Fibroblast of lung (primary cell): Measurements from ENCODE around the gene CCNA1. TPM values are rescaled to one million over a fixed set of nuclear protein-coding genes. Genes with fewer than 3 reads are reported as not detected.

Experiments
- DNase-seq, 2 donors: peaks; one replicate each; pipeline versions ENCODE4 v3.0.0 to v3.0.0-alpha.2; 2010; ENCODE audit warnings: low read depth in 2 of 2
- H2AFZ ChIP-seq: 2 replicates; pipeline ENCODE4 v1.5.1; 2012; ENCODE audit warnings: low read length, control low read depth, inconsistent platforms
- H3K27ac ChIP-seq: 2 replicates; pipeline ENCODE4 v1.5.1; 2011; ENCODE audit warnings: low read length, control low read depth; ENCODE audit not compliant: insufficient read depth
- H3K27me3 ChIP-seq: 2 replicates; pipeline ENCODE4 v1.5.1; 2011; ENCODE audit warnings: mild to moderate bottlenecking, low read length; ENCODE audit not compliant: control insufficient read depth, insufficient read depth
- H3K36me3 ChIP-seq: 2 replicates; pipeline ENCODE4 v1.5.1; 2011; ENCODE audit warnings: low read length; ENCODE audit not compliant: control insufficient read depth, insufficient read depth
- H3K4me1 ChIP-seq: 2 replicates; pipeline ENCODE4 v1.5.1; 2011; ENCODE audit warnings: low read length; ENCODE audit not compliant: control insufficient read depth, insufficient read depth; ENCODE audit errors: extremely low read depth
- H3K4me2 ChIP-seq: 2 replicates; pipeline ENCODE4 v1.5.1; 2011; ENCODE audit warnings: low read length, control low read depth; ENCODE audit not compliant: insufficient read depth; ENCODE audit errors: extremely low read depth
- H3K4me3 ChIP-seq, 4 experiments: fragments of 200-600 bp in 1 of 4; sonication (generic) in 1 of 4; replicated peaks in 1 of 4; 2 replicates each; pipeline ENCODE4 v1.5.1; 2011 to 2016; ENCODE audit warnings: low read length in 4 of 4, low read depth in 3 of 4, mild to moderate bottlenecking in 3 of 4, control low read depth in 2 of 4, inconsistent platforms in 1 of 4, mixed read lengths in 1 of 4; ENCODE audit not compliant: insufficient read depth in 1 of 4; ENCODE audit errors: control extremely low read depth in 1 of 4
- H3K79me2 ChIP-seq: 2 replicates; pipeline ENCODE4 v1.5.1; 2012; ENCODE audit warnings: mild to moderate bottlenecking, low read length, inconsistent platforms; ENCODE audit not compliant: control insufficient read depth, insufficient read depth
- H3K9ac ChIP-seq: 2 replicates; pipeline ENCODE4 v1.5.1; 2011; ENCODE audit warnings: mild to moderate bottlenecking, low read length, control low read depth; ENCODE audit not compliant: insufficient read depth
- H3K9me3 ChIP-seq: 2 replicates; pipeline ENCODE4 v1.5.1; 2012; ENCODE audit warnings: low read depth, low read length; ENCODE audit not compliant: control insufficient read depth, insufficient read depth
- H4K20me1 ChIP-seq: 2 replicates; pipeline ENCODE4 v1.5.1; 2011; ENCODE audit warnings: low read length; ENCODE audit not compliant: control insufficient read depth, insufficient read depth; ENCODE audit errors: extremely low read depth
- EZH2 ChIP-seq: IDR thresholded peaks from 2 replicates; pipeline ENCODE4 v1.5.1; 2012; ENCODE audit warnings: low read length, control low read depth, mild to moderate bottlenecking; ENCODE audit errors: missing control alignments
- polyA plus RNA-seq, 2 donors: library from polyadenylated mRNA; depleted of rRNA in 1 of 2; stranded (reverse) in 1 of 2; unstranded in 1 of 2; fragments of >200 nt; gene quantifications; 2 replicates each; pipeline ENCODE4 v1.2.1, GENCODE V29; 2011 to 2012; ENCODE audit warnings: missing spikeins in 1 of 2
- total RNA-seq: library from RNA; depleted of rRNA; stranded (reverse); fragments of >200 nt; gene quantifications from 2 replicates; pipeline ENCODE4 v1.2.1, GENCODE V29; 2014
- TF ChIP-seq, protein P1 (sequence below), 2 donors: IDR thresholded peaks in 1 of 2; conservative IDR thresholded peaks in 1 of 2; 1 replicate in 1 of 2; 2 replicates in 1 of 2; pipeline ENCODE4 v1.5.1; 2011 to 2012; ENCODE audit warnings: low read length in 2 of 2, control low read depth in 1 of 2, inconsistent platforms in 1 of 2, low read depth in 1 of 2, mild to moderate bottlenecking in 1 of 2

CCNA1 gene
- total and polyA plus RNA-seq, 2 donors (not counting 1 experiment from before 2014, with no cell fraction given): 0.48 to 3.5 TPM

DNA sequence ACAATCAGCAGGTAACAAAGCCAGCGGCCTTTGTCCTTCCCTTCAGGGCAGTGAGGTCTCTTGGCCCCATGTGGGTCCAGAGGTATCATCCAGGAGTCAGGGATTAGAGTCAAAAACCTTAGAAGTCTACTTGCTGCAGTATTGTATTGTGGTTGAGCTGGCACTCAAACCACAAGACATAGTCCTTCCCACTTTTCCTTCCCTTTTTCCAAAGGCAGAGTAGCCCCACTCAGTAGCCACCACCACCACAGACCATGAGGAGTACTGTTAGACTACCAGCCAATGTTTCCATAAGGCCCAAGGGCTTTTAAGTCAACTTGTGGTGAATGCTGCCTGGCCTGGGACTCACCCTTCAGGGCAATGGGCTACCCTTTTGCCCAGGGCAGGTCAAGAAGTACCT lies 27.1 kb upstream of the CCNA1 start:
- H3K9ac ChIP-seq: no peak overlapping the region
- H3K9me3 ChIP-seq: no peaks in the 10 kb centered on the region
- H2AFZ ChIP-seq: no peak overlapping the region
- peaks cover 5% of the 10 kb centered on the region for H3K27me3 ChIP-seq
- no peaks in the 10 kb centered on the region for H3K36me3 ChIP-seq
- DNase-seq: no peak
- H3K4me3 ChIP-seq: no peak overlapping the region
- H3K4me1 ChIP-seq: no peaks in the 10 kb centered on the region
- H3K79me2 ChIP-seq: no peaks in the 10 kb centered on the region
- H4K20me1 ChIP-seq: no peaks in the 10 kb centered on the region
- H3K27ac ChIP-seq: no peak overlapping the region
- no peak overlapping the region for H3K4me2 ChIP-seq
- TF ChIP-seq, protein P1, sequence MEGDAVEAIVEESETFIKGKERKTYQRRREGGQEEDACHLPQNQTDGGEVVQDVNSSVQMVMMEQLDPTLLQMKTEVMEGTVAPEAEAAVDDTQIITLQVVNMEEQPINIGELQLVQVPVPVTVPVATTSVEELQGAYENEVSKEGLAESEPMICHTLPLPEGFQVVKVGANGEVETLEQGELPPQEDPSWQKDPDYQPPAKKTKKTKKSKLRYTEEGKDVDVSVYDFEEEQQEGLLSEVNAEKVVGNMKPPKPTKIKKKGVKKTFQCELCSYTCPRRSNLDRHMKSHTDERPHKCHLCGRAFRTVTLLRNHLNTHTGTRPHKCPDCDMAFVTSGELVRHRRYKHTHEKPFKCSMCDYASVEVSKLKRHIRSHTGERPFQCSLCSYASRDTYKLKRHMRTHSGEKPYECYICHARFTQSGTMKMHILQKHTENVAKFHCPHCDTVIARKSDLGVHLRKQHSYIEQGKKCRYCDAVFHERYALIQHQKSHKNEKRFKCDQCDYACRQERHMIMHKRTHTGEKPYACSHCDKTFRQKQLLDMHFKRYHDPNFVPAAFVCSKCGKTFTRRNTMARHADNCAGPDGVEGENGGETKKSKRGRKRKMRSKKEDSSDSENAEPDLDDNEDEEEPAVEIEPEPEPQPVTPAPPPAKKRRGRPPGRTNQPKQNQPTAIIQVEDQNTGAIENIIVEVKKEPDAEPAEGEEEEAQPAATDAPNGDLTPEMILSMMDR (conservative IDR thresholded peaks at IDR 0.05 in 1 of 2, IDR thresholded peaks at IDR 0.05 in 1 of 2; ENCODE audit: low read depth in 1 of 2, low read length in 2 of 2): no peak
- no peak for TF ChIP-seq EZH2

DNA sequence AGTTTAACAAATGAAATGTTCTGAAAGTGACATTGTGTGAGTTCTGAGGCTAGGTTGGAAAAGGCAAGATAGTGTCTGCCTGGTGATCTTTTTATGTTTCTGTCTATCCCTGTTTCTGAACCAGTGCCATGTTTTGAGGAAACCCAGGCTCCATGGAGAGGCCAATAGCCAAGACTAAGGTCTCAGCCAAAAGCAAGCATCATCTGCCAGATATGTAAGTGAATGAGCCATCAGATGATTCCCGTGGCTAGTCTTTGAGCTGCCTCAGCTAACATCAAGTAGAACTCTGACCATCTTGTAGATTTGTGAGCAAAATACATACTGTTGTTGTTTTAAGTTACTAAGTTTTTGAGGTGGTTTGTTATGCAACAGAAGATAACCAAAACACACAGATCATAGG lies 19.6 kb upstream of the CCNA1 start:
- Histone ChIP-seq H3K4me2 (no peak overlapping the region), H3K36me3 (no peaks in the 10 kb centered on the region), H3K9ac (no peak overlapping the region), H3K9me3 (no peaks in the 10 kb centered on the region), H3K4me1 (no peaks in the 10 kb centered on the region), H3K27me3 (peaks cover 2% of the 10 kb centered on the region), H3K27ac (no peak overlapping the region), H4K20me1 (no peaks in the 10 kb centered on the region), H2AFZ (no peak overlapping the region), H3K4me3 (no peak overlapping the region), H3K79me2 (no peaks in the 10 kb centered on the region)
- peak; percentile 34 to 68 for DNase-seq
- TF ChIP-seq, protein P1 (conservative IDR thresholded peaks at IDR 0.05 in 1 of 2, IDR thresholded peaks at IDR 0.05 in 1 of 2; ENCODE audit: low read depth in 1 of 2, low read length in 2 of 2): no peak
- no peak for TF ChIP-seq EZH2

DNA sequence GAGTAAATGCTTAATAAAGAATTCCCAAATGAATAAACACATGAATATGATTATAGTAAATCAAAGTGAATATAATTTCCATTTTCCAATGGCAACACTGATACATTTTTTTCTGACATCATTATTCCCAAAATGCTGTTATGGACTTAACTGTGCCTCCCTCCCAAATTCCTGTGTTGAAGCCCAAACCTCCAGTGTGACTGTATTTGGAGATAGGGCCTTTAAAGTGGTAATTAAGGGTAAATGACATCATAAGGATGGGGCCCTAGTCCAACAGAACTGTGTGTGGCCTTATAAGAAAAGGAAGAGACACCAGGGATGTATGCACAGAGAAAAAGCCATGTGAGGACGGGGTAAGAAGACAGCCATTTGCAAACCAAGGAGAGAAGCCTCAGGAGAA lies 19.1 kb upstream of the CCNA1 start:
- Histone ChIP-seq H3K9me3 (no peaks in the 10 kb centered on the region), H3K27me3 (no peaks in the 10 kb centered on the region), H3K27ac (no peak overlapping the region), H3K9ac (no peak overlapping the region), H3K4me2 (no peak overlapping the region), H3K79me2 (no peaks in the 10 kb centered on the region), H3K36me3 (no peaks in the 10 kb centered on the region), H4K20me1 (no peaks in the 10 kb centered on the region), H2AFZ (no peak overlapping the region), H3K4me1 (no peaks in the 10 kb centered on the region), H3K4me3 (no peak overlapping the region)
- TF ChIP-seq, protein P1 (conservative IDR thresholded peaks at IDR 0.05 in 1 of 2, IDR thresholded peaks at IDR 0.05 in 1 of 2; ENCODE audit: low read depth in 1 of 2, low read length in 2 of 2): no peak
- TF ChIP-seq EZH2: no peak
- no peak for DNase-seq
